ENCODE data around the gene LCN6. TPM values are rescaled to one million over a fixed set of nuclear protein-coding genes. Genes with fewer than 3 reads are reported as not detected.
A peak's percentile ranks its signal among the peaks of the same experiment; 100 is the strongest.
"Not testable (repeated sequence)": the region's sequence is repeated elsewhere in the genome, so short reads cannot be mapped to it uniquely, and the experiment has no call there.

Gene LCN6
- polyA plus RNA-seq, 3 donors from 2014 or later: not detected

DNA sequence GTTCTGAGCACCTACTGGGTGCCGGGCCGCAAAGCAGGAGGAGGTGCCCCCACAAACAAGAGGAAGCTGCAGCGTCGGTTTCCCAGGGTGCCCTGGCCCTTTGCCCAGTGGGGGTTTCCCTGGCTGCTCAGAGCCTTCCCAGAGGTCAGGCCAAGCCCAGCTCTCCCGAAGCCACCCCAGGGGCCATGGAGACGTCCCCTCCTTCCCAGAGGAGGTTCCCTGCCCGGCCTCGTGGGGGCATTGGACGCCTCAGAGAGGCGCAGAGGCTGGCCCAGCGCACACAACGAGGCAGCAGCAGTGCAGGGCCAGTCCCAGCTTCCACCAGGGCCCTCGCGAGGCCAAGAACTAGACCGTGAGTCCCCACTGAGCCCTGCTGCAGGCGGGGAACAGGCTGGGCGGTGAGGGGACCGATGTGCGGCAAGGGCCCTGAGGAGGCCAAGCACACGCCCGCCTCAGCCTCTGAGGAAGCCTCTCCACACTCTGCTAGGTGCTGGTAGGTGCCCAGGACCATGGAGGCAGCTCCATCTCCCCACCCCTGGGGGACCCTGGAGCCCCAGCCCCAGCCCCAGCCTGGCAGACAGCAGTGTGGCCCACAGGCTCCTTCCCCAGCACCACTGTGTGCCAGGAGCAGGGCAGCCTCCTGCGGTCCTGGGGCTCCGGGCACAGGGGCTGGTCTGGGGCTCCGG, 29.0 kb downstream of the LCN6 start:
- H3K27me3 Mint-ChIP-seq (ENCODE audit: low read depth in 3 of 3): peaks cover 0 to 7% (median 4%) of the 10 kb centered on the region in 3 donors
- DNase-seq: peak in 1 of 3 donors; percentile 27

DNA sequence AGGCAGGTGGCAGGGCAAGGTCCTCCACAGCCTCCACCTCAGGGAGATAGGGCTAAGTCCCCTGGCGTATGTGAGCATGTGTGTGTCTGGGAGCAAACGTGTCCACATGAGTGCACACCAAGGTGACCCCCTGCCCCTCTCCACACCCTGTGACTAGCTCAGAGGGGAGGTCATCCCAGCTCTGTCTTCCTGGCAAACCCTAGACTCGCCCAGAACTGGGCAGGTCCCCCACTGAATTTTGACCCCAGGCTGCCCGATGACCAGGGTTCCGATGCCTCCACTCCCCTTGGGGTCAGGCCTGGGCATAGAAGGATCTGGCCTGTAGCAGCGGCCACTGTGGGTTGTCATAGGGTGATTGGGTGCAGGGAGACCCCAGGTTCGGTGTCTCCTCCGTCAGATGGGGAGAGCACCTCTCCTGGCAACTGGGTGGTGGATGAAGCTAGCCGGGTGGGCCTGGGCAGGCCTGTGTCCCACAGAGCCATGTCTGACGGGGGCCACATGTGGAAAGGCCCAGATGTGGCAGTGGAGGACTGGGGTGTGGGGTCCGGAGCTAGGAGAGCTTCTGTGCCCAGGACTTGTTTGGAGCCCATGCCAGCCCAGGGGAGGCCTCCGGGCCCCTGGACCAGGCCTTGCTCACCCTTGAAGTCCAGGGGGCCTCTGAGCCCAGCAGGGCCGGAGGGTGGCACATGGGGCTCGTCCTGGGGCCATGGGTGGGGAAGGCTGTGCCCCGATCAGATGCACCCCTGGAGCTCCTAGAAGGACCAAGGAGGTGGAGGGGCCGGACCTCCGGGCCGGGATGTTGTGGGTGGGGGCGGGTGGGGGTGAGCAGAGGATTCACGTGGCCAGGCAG, 29.8 kb downstream of the LCN6 start:
- Mint-ChIP-seq H3K4me1 (peaks cover 0 to 2% of the 10 kb centered on the region in 2 donors), H3K36me3 (peaks cover 0 to 3% (median under 1%) of the 10 kb centered on the region in 3 donors), H3K4me3 (no peak overlapping the region), H3K9me3 (no peaks in the 10 kb centered on the region), H3K27ac (no peak overlapping the region), H3K27me3 (ENCODE audit: low read depth in 3 of 3) (peaks cover 0 to 4% (median 4%) of the 10 kb centered on the region in 3 donors)
- no peak for DNase-seq

More for the DNA sequence above, 29.0 kb downstream of the LCN6 start:
- Mint-ChIP-seq H3K27ac (no peak overlapping the region), H3K4me1 (peaks cover under 1 to 6% of the 10 kb centered on the region in 2 donors), H3K4me3 (no peak overlapping the region), H3K36me3 (peaks cover 1 to 8% (median 5%) of the 10 kb centered on the region in 3 donors), H3K9me3 (no peaks in the 10 kb centered on the region)

DNA sequence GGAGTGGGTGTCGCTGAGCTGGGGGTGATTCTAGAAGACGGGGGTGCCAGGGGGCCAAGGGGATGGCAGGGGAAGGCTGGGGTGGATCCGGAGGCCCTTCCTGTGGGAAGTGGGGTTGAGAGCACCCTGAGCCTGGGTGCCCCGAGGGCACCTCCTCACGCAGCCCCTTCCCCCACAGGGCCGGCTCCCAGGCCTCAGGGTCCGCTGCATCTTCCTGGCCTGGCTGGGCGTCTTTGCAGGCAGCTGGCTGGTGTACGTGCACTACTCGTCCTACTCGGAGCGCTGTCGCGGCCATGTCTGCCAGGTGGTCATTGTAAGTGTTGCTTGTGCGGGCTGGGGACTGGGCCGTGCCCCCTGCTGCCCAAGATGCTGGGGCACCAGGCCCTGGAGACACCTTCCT, 30.9 kb downstream of the LCN6 start:
- peaks cover 0 to 2% of the 10 kb centered on the region in 2 donors for H3K4me1 Mint-ChIP-seq
- peaks cover 0 to 4% (median 4%) of the 10 kb centered on the region in 3 donors for H3K27me3 Mint-ChIP-seq (ENCODE audit: low read depth in 3 of 3)
- no peak overlapping the region for H3K4me3 Mint-ChIP-seq
- no peaks in the 10 kb centered on the region for H3K9me3 Mint-ChIP-seq
- H3K36me3 Mint-ChIP-seq: peaks cover 0 to 3% (median 0%) of the 10 kb centered on the region in 3 donors
- H3K27ac Mint-ChIP-seq: no peak overlapping the region
- no peak for DNase-seq

DNA sequence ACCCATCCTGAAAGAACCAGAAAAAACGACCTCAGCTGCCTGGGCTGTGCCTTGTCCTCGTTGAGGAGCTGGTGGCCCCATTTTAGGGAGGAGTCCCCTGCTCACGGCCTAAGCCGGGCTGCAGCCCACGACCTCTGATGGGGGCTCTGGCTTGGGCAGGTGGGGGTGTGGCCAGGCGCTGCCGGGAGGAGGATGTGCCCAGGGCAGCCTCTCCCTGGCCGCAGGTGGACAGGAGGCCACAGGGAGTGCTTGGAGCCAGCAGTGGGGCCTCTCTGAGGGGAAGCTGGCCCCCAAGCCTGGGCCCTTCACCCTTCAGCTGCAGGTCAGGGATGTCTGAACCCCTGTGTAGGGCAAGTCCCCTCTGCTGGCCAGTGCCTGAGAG, 33.4 kb downstream of the LCN6 start:
- Mint-ChIP-seq H3K27ac (no peak overlapping the region), H3K4me1 (peaks cover 3 to 6% of the 10 kb centered on the region in 2 donors)

DNA sequence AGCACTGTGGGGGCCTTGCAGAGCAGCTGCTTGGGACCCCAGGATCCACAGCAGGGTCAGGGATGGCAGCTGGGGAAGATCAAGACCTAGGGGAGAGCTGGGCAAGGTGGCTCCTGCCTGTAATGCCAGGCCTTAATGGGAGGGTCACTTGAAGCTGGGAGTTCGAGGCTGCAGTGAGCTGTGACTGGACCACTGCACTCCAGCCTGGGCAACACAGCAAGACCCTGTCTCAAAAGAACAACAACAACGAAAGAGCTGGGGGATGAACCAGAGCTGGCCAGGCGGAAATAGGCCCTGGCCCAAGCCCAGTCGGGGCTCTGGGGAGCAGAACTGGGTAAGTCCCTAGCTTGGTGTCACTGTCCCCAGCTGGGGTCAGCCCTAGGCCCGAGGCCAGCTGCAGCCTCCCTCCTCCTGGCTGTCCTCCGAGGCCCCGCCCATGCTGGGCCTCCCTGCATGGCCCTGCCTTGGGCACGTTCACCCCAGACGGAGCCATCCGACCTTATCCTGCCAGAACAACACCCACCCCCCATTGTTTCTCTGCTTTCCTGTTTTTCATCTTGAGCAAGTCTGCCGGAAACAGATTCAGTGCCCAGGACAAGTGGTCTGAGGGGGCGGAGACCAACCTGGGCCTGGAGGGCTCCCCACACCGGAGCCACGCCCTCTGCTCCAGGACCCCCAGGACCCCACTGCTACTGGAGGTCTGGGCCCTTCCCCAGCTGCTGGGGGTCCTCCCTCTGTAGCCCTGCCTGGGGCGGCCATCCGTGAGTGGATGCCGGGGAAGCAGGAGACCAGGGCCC, 34.0 kb downstream of the LCN6 start:
- H3K27ac Mint-ChIP-seq: no peak overlapping the region
- peaks cover 4 to 12% (median 7%) of the 10 kb centered on the region in 3 donors for H3K27me3 Mint-ChIP-seq (ENCODE audit: low read depth in 3 of 3)
- no peaks in the 10 kb centered on the region for H3K36me3 Mint-ChIP-seq
- no peaks in the 10 kb centered on the region for H3K9me3 Mint-ChIP-seq
- H3K4me3 Mint-ChIP-seq: no peak overlapping the region
- H3K4me1 Mint-ChIP-seq: peaks cover 3 to 6% of the 10 kb centered on the region in 2 donors
- no peak for DNase-seq

More for the DNA sequence above, 33.4 kb downstream of the LCN6 start:
- Mint-ChIP-seq H3K27me3 (ENCODE audit: low read depth in 3 of 3) (peaks cover 4 to 12% (median 7%) of the 10 kb centered on the region in 3 donors), H3K4me3 (no peak overlapping the region), H3K36me3 (no peaks in the 10 kb centered on the region), H3K9me3 (no peaks in the 10 kb centered on the region)
- no peak for DNase-seq

DNA sequence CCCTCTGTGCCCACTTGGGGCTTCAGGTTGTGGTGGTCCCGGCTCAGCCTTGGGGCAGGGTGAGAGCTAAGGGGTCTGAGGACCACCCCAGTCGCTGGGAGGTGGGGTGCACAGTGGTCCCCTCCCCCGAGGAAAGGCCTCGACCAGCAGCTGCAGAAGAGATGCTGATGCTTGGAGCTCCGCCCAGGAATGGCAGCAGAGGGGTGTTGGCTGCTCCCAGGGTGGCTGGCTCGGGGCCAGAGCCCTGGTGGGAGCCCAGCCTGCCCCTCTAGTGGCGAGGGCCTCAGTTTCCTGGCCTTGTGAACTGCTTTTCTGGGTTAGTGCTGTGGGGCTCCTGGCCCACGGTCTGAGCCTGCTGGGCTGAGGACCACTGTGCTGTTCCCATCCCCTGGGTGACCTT, 34.8 kb downstream of the LCN6 start:
- H3K4me3 Mint-ChIP-seq: no peak overlapping the region
- peaks cover 3 to 6% of the 10 kb centered on the region in 2 donors for H3K4me1 Mint-ChIP-seq
- no peaks in the 10 kb centered on the region for H3K9me3 Mint-ChIP-seq
- no peak overlapping the region for H3K27ac Mint-ChIP-seq
- peaks cover 4 to 12% (median 7%) of the 10 kb centered on the region in 3 donors for H3K27me3 Mint-ChIP-seq (ENCODE audit: low read depth in 3 of 3)
- DNase-seq: no peak
- H3K36me3 Mint-ChIP-seq: no peaks in the 10 kb centered on the region

DNA sequence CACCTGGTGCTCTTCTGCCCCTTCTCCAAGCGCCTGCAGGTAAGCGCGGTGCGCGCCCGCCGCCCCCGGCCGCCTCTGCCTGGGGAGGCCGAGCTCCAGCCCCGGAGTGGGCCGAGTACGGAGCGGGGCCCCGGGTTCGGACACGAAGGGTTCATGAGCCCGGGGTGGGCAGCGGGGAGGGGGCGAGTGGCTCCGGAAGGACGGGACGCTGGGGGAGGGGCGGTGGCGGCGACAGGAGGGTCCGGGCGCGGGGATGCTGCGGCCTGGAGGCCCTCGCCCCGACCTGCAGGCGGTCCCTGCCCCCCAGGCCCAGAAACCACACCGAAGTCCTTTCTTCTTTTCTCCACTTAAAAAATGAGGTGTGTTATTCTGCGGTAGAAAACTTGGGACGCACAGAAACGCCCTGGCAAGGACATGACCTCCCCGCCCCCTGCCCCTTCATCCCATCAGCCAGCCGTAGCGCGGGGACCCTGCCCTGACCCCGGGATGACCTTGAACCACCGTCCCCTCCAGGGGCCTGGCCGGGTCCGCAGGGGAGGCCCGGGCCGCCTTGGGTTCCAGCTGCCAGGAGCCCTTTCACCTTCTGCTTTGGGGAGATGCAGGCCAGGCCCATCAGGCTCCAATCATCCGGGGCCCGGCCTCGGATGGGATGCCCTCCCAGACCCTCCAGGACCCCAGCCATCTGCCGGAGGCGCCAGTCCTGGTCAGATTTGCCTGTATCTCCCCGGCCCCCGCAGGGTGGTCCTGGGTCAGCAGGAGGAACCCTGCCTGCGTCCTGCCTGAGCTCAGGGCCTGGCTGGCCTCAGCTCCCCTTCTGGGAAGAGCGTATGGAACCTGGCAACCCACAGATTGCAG, 35.4 kb downstream of the LCN6 start:
- DNase-seq: no peak
- Mint-ChIP-seq H3K27ac (no peak overlapping the region), H3K9me3 (no peaks in the 10 kb centered on the region), H3K4me1 (peaks cover 3 to 6% of the 10 kb centered on the region in 2 donors), H3K4me3 (no peak overlapping the region), H3K27me3 (ENCODE audit: low read depth in 3 of 3) (peaks cover 9 to 12% (median 10%) of the 10 kb centered on the region in 3 donors), H3K36me3 (no peaks in the 10 kb centered on the region)

DNA sequence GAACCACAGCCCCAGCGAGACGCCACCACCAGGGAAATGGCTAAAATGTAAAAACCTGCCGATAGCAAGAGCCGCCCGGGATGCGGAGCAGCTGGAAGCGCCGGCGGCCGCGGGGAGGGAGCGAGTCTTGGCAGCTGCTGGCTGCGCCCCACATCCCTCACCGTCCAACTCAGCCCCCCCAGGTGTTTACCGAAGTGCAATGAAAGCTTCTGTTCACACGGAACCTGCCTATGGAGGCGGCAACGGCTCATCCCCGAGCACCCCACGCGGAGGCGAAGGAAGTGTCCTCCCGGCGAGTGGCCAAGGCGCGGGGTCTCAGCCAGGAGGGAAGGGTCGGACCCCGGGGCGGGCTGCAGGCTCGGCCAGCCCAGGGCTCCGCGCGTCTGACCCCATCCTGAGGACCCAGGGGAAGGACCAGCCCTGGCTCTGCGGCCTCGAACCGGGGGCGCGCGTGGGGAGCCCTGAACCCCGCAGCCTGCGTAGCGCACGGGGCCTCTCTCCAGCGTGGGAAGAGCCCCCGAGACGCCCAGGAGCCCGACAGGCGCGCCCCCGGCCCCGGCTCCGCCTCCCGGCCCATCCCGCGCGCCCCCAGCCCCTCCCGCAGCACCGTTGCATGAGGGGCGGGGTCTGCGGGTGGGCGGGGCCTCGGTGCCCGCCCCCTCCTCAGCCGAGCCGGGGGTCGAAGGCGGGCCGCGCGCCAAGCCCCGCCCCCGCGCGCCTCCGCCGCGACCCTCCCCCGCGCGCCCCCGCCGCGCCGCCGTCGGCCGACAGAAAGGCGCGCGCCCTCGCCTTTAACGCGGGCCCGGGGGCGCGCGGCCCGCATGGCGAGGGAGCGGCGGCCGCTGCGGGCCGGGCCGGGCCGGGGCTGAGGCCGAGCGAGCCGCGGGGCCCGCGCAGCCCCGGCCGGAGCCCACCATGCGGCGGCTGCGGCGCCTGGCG, 36.3 kb downstream of the LCN6 start, which contains the start of gene DIPK1B:
DIPK1B (plus strand) TSS at position 822 of the 939 bp plus-strand sequence; CDS start at position 916, 94 bp downstream.
- no peak within 1 kb of the TSS for H3K27ac Mint-ChIP-seq
- H3K36me3 Mint-ChIP-seq: no peaks in the 10 kb centered on the region
- peaks cover 10 to 12% (median 10%) of the 10 kb centered on the region in 3 donors for H3K27me3 Mint-ChIP-seq (ENCODE audit: low read depth in 3 of 3)
- DNase-seq: no peak
- peak within 1 kb of the TSS; percentile 56 to 74 (median 66) for H3K4me3 Mint-ChIP-seq
- peaks cover 3 to 6% of the 10 kb centered on the region in 2 donors for H3K4me1 Mint-ChIP-seq
- no peaks in the 10 kb centered on the region for H3K9me3 Mint-ChIP-seq

DNA sequence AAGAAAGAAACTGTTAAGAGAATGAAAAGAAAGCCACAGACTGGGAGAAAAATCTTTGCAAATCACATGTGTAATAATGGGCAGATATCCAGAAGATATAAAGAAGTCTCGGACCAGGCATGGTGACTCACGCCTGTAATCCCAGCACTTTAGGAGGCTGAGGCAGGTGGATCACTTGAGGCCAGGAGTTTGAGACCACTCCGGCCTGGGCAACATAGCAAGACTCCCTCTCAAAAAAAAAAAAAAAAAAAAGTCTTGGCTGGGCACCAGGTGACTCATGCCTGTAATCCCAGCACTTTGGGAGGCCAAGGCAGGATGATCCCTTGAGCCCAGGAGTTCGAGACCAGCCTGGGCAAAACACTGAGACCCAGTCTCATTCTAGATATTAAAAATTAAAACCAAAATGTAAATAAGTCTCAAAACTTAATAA, 37.1 kb downstream of the LCN6 start:
- not testable (repeated sequence) for H3K9me3 Mint-ChIP-seq, H3K27ac Mint-ChIP-seq

DNA sequence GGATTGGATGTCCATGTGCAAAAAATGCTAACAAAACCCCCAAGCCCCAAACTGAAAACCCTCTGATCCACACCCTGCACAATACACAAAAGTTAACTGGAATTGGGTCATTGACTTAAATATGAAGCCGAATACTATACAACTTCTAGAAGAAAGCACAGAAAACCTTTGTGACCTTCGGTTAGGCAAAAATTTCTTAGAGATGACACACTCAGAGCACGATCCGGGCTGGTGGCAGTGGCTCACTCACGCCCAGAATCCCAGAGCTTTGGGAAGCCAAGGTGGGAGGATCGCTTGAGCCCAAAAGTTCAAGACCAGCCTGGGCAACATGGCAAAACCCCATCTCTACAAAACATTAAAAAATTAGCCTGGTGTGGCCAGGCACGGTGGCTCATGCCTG, 37.8 kb downstream of the LCN6 start:
- no peak overlapping the region for H3K4me3 Mint-ChIP-seq
- no peaks in the 10 kb centered on the region for H3K36me3 Mint-ChIP-seq
- no peak for DNase-seq
- no peaks in the 10 kb centered on the region for H3K9me3 Mint-ChIP-seq
- H3K4me1 Mint-ChIP-seq: peaks cover 3 to 6% of the 10 kb centered on the region in 2 donors
- no peak overlapping the region for H3K27ac Mint-ChIP-seq
- H3K27me3 Mint-ChIP-seq (ENCODE audit: low read depth in 3 of 3): peaks cover 8 to 10% (median 10%) of the 10 kb centered on the region in 3 donors

More for the DNA sequence above, 37.1 kb downstream of the LCN6 start:
- Mint-ChIP-seq H3K4me3 (peak overlapping the region; percentile 56 to 74 (median 66)), H3K27me3 (ENCODE audit: low read depth in 3 of 3) (peaks cover 10 to 12% (median 10%) of the 10 kb centered on the region in 3 donors)
- not testable (repeated sequence) for H3K4me1 Mint-ChIP-seq, DNase-seq, H3K36me3 Mint-ChIP-seq

DNA sequence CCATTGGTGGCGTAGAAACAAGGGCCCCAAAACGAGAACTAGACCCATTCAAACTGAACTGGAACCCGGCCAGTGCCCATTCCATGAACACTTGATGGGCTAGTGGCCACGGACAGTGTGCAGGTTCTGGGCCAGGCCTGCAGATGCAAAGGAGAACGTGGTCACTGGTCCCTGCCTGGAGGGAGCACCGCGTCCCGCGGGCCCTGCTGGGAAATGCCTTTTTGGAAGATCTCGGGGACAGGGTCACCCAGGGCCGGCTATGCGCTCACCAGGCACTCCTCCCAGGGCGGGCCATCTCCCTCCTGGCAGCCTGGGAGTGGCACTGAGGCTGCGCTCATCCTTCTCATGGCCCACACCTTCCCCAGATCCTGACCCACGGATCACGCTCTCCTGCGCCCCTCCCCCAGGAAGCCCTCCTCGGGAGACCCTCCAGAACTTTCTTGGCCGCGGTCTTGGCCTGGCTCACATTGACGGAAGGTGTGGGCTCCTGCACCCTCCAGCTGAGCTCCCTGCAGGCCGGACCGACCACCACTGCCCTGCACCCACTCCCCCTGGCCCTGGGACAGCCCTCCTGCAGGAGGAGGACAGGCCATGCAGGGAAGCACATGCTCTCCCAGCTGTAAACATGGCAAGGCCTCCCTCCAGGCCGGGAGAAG, 38.7 kb downstream of the LCN6 start:
- no peak for DNase-seq
- Mint-ChIP-seq H3K9me3 (no peaks in the 10 kb centered on the region), H3K4me1 (peaks cover 3 to 6% of the 10 kb centered on the region in 2 donors), H3K4me3 (no peak overlapping the region), H3K27me3 (ENCODE audit: low read depth in 3 of 3) (peaks cover 8 to 12% (median 10%) of the 10 kb centered on the region in 3 donors), H3K36me3 (no peaks in the 10 kb centered on the region), H3K27ac (no peak overlapping the region)
